B cell (primary cell): ENCODE measurements around the gene OSBPL5.

ENCODE experiments used
- CTCF ChIP-seq: fragments of 200-600 bp; IDR thresholded peaks from one replicate; pipeline ENCODE4 v1.8.0; 2022; ENCODE audit warnings: antibody characterized with exemption, mild to moderate bottlenecking
- EZH2 ChIP-seq: IDR thresholded peaks from 2 replicates; pipeline ENCODE4 v1.6.1; 2012; ENCODE audit warnings: borderline replicate concordance, low read depth, mild to moderate bottlenecking, moderate library complexity, low read length; ENCODE audit not compliant: insufficient read depth, poor library complexity, severe bottlenecking

GRCh38 chr11:3153291-3153861 lies 11.7 kb downstream of the OSBPL5 start:
- no peak for TF ChIP-seq CTCF
- TF ChIP-seq EZH2: no peak
